Osteocyte (in vitro differentiated cells): ENCODE measurements around the gene SF1. TPM values are rescaled to one million over a fixed set of nuclear protein-coding genes. Genes with fewer than 3 reads are reported as not detected.

Source experiments
- DNase-seq: peaks from one replicate; pipeline ENCODE4 v3.0.0; 2021; ENCODE audit warnings: mixed read lengths; ENCODE audit not compliant: unreplicated experiment; ENCODE audit errors: extremely low spot score
- H3K27ac Mint-ChIP-seq: one replicate; pipeline ENCODE4 v1.8.0; 2021; ENCODE audit warnings: mild to moderate bottlenecking, mixed read lengths; ENCODE audit not compliant: unreplicated experiment
- H3K27me3 Mint-ChIP-seq: one replicate; pipeline ENCODE4 v1.8.0; 2021; ENCODE audit warnings: mixed read lengths; ENCODE audit not compliant: unreplicated experiment
- H3K36me3 Mint-ChIP-seq: one replicate; pipeline ENCODE4 v1.8.0; 2021; ENCODE audit warnings: mixed read lengths; ENCODE audit not compliant: unreplicated experiment
- H3K4me1 Mint-ChIP-seq: one replicate; pipeline ENCODE4 v1.8.0; 2021; ENCODE audit warnings: mixed read lengths; ENCODE audit not compliant: unreplicated experiment
- H3K4me3 Mint-ChIP-seq: one replicate; pipeline ENCODE4 v1.8.0; 2021; ENCODE audit warnings: mild to moderate bottlenecking, moderate library complexity, mixed read lengths; ENCODE audit not compliant: unreplicated experiment
- H3K9me3 Mint-ChIP-seq: one replicate; pipeline ENCODE4 v1.8.0; 2021; ENCODE audit warnings: mixed read lengths; ENCODE audit not compliant: unreplicated experiment
- CTCF ChIP-seq: fragments of 200-600 bp; sonication (generic); IDR thresholded peaks from 2 replicates; pipeline ENCODE4 v1.5.0; 2021; ENCODE audit warnings: antibody characterized with exemption, mild to moderate bottlenecking, moderate library complexity
- total RNA-seq: library from RNA; stranded (reverse); gene quantifications from 2 replicates; pipeline ENCODE4 v1.2.1, GENCODE V29; 2021

SF1 gene
- total RNA-seq, 1 donor from 2014 or later, result 290 TPM

GRCh38 chr11:64770120-64770519 lies 8.2 kb downstream of the SF1 start:
- DNase-seq, result no peak
- Mint-ChIP-seq H3K9me3 (no peaks in the 10 kb centered on the region), H3K36me3 (peaks cover 66% of the 10 kb centered on the region), H3K4me3 (no peak overlapping the region), H3K27ac (no peak overlapping the region), H3K27me3 (no peaks in the 10 kb centered on the region), H3K4me1 (peaks cover 4% of the 10 kb centered on the region)
- no peak for TF ChIP-seq CTCF

GRCh38 chr11:64769283-64769682 lies 9.1 kb downstream of the SF1 start:
- H3K36me3 Mint-ChIP-seq, result peaks cover 70% of the 10 kb centered on the region

GRCh38 chr11:64768300-64768694 lies 10.0 kb downstream of the SF1 start:
- peak overlapping the region; percentile 14 for H3K27ac Mint-ChIP-seq
- peaks cover 68% of the 10 kb centered on the region for H3K36me3 Mint-ChIP-seq

More at GRCh38 chr11:64769283-64769682, 9.1 kb downstream of the SF1 start:
- peaks cover 12% of the 10 kb centered on the region for H3K4me1 Mint-ChIP-seq
- DNase-seq, result no peak
- no peaks in the 10 kb centered on the region for H3K9me3 Mint-ChIP-seq
- H3K27ac Mint-ChIP-seq, result no peak overlapping the region
- TF ChIP-seq CTCF, result no peak
- H3K4me3 Mint-ChIP-seq, result no peak overlapping the region
- no peaks in the 10 kb centered on the region for H3K27me3 Mint-ChIP-seq

GRCh38 chr11:64767344-64768299 lies 10.7 kb downstream of the SF1 start:
- Mint-ChIP-seq H3K9me3 (no peaks in the 10 kb centered on the region), H3K36me3 (peaks cover 68% of the 10 kb centered on the region), H3K27ac (peak overlapping the region; percentile 68), H3K27me3 (no peaks in the 10 kb centered on the region), H3K4me1 (peaks cover 26% of the 10 kb centered on the region), H3K4me3 (no peak overlapping the region)
- TF ChIP-seq CTCF, result peak; percentile 81
- no peak for DNase-seq

More at GRCh38 chr11:64768300-64768694, 10.0 kb downstream of the SF1 start:
- Mint-ChIP-seq H3K4me3 (no peak overlapping the region), H3K27me3 (no peaks in the 10 kb centered on the region), H3K4me1 (peaks cover 19% of the 10 kb centered on the region), H3K9me3 (no peaks in the 10 kb centered on the region)
- no peak for TF ChIP-seq CTCF
- no peak for DNase-seq

- no peak for TF ChIP-seq CTCF
- Mint-ChIP-seq H3K9me3 (no peaks in the 10 kb centered on the region), H3K36me3 (peaks cover 67% of the 10 kb centered on the region), H3K4me1 (peaks cover 31% of the 10 kb centered on the region), H3K4me3 (no peak overlapping the region), H3K27me3 (no peaks in the 10 kb centered on the region), H3K27ac (no peak overlapping the region)
- DNase-seq, result no peak
These were observed 11.5 kb downstream of the SF1 start for GRCh38 chr11:64766881-64767280.
